HG03097 (cell line): ENCODE measurements around the gene ITGB2.
"Not testable (repeated sequence)": the region's sequence is repeated elsewhere in the genome, so short reads cannot be mapped to it uniquely, and the experiment has no call there.

Source experiments
- ATAC-seq: cut with Tn5 transposase; IDR thresholded peaks from one replicate; pipeline ENCODE4 v1.9.1; 2021; ENCODE audit not compliant: unreplicated experiment, low FRiP score

ITGB2 gene

DNA sequence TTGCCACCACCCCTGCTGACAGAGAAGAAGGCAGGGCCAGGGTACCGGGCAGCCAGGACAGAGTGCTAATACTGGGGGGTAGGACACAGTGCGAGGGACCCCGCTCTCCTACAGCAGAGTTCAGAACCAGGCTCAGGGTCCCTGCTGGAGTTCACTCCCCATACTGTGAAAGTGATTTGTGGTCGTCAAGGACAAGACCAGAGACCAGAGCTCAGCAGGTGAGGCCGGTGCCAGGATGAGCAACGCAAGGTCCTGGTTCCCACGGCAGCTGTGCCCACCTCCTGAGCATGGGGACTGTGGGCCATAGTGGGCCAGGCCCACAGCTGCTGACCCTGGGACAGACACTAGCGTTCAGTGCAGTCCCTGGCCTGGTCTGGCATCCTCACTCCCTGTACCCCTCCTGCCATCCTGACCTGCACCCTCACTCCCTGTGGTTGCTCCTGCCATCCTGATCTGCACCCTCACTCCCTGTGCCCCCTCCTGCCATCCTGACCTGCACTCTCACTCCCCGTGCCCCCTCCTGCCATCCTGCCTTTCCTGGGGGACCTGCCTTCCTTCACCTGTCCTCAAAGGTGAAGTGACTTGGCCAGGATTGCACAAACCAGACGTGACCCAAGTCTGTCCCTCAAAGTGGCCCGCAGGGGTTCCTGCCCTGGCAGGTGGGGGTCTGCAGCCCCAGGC, 33.4 kb downstream of the ITGB2 start:
- no peak for ATAC-seq

- no peak for ATAC-seq
Measured at GRCh38 chr21:44886113-44887075, 34.3 kb downstream of the ITGB2 start.

- ATAC-seq = no peak
Measured at GRCh38 chr21:44885615-44886014, 35.1 kb downstream of the ITGB2 start.

- ATAC-seq = no peak
Measured at GRCh38 chr21:44884097-44884496, 36.6 kb downstream of the ITGB2 start.

- ATAC-seq = no peak
Measured at GRCh38 chr21:44883250-44883649, 37.4 kb downstream of the ITGB2 start.

GRCh38 chr21:44881198-44881872, 39.4 kb downstream of the ITGB2 start:
- ATAC-seq = no peak

DNA sequence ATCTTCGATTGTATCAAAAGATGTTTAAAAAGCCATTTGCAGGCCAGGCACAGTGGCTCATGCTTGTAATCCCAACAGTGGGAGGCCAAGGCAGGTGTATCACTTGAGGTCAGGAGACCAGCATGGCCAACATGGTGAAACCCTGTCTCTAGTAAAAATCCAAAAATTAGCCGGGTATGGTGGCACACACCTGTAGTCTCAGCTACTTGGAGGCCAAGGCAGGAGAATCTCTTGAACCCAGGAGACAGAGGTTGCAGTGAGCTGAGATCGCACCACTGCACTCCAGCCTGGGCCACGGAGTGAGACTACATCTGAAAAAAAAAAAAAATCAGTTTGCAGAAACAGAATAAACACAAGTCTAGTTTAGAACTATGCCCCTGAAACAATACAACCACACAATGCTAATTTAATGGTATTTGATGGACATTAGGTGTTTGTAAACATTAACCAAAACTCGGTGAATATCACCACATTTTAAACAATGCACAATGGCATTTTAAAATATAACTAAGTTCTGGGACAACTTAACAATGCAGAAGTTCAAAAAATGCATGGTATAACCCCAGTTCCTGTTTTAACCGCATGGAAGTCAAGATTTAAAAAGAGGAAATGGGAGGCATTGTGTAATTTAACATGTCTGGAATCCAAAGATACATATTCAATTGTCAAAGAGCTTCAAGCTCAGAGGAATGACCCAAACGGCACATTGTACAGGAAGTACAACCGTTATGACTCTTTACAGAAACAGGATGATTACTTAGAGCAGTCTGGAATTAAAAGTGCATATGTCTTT, 40.1 kb downstream of the ITGB2 start:
- no peak for ATAC-seq

- ATAC-seq = not testable (repeated sequence)
Measured at GRCh38 chr21:44879238-44879637, 41.5 kb downstream of the ITGB2 start.

DNA sequence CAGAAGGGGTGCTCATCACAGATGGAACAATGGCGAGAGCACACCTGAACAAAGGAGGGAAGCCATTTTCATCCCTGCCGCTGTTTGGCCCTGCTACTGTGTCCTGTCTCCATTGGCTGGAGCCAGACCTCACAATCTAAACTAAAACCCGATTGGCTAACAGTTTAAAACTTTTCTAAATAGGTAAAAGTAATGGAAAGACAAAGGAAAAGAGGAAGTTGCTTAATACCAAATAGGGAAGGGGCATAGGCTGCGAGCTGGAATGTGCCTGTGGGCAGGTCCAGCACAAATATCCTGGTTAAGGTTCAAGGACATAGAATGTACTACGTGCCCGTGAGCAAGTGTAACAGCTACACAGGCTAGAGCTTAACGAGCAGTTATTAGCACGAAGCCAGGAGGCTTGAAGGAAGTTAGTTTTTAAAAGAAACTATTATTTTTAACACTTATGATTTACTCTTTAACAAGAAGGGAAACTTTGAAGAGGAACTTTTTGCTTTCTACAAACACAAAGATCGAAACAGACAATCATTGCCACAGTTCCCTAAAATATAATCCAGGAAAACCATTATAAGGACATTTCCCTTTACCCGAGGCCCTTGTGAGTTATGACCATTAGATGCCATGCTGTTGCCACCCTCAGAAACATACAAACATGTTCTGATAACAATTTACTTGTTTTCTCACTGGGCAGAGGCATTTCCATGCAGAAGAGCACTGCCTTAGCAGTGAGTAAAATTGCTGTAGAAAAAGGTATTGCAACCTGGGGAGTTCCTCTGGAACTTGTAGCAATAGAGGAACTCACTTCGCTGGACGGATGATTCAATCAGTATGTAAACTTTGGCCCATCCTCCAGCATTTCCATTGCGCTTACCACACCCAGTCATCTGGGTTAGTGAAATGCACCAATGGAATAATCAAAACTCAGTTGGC, 42.4 kb downstream of the ITGB2 start:
- ATAC-seq = no peak

DNA sequence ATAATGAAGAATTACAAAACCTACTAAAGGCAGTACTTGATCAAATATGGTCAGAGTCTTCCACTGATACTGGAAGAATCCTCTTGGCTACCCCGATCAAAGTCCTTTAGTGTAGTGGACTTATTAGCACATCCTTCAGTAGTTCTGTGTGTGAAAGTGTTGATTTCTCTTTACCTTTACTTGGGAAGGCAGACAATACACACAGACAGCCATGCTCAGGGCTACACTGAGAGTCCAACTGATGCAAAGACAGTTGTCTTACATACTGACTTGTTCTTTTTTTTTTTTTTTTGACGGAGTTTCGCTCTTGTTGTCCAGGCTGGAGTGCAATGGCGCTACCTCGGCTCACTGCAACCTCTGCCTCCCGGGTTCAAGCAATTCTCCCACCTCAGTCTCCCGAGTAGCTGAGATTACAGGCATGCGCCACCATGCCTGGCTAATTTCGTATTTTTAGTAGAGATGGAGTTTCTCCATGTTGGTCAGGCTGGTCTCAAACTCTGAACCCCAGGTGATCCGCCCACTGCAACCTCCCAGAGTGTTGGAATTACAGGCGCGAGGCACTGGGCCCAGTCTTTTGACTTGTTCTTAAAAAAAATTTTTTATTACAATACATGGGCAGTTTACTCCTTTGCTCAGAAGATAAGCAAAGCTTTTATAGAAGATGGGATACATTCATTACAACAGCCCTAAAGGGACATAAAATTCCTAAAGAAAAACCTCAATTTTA, 43.7 kb downstream of the ITGB2 start:
- no peak for ATAC-seq

- ATAC-seq = no peak
Measured at GRCh38 chr21:44875316-44875700, 45.4 kb downstream of the ITGB2 start.

GRCh38 chr21:44874497-44875315, 46.0 kb downstream of the ITGB2 start:
- ATAC-seq = no peak

GRCh38 chr21:44874240-44874496, 46.5 kb downstream of the ITGB2 start:
- ATAC-seq = no peak

DNA sequence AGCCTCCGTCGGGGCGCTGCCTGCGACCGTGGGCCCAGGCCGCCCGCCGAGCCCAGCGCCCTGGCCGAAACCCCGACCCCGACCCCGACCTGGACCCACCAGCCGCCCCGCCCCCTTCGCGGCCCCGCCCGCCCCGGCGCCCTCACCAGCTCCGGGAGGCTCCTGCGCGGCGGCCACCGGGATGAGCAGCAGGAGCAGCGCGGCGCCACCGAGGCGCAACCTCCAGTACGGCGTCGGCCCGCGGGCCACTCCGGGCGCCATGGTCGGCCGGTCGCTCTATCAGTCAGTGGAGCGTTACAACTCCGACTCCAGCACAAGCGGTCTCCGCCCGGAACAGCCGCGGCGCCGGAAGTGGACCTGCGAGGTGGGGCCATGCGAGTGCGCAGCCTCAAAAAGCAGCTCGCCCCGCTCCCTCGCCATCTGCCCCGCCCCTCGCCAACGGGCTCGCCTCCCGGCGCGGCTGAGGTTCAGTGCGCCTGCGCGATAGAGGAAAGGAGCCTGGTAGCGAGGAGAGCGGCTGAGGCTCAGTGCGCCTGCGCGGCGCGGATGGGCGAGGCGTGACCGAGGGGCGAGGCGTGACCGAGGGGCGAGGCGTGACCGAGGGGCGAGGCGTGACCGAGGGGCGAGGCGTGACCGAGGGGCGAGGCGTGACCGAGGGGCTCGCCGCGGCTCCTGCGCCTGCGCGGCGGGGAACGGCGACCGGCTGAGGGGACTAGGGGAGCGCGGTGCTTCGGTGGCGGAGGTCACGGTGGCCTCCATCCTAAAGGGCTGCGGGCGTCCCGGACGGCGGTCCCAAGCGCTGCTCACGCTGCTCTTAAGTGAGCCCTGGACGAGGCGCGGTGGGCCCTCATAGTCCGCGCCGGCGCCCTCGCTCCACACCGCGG, 47.1 kb downstream of the ITGB2 start, which contains the start of gene PTTG1IP:
TSS of gene PTTG1IP (minus strand) at position 335 of the 884 bp plus-strand sequence. CDS start at position 261, 74 bp downstream.
- peak; percentile 64 for ATAC-seq

DNA sequence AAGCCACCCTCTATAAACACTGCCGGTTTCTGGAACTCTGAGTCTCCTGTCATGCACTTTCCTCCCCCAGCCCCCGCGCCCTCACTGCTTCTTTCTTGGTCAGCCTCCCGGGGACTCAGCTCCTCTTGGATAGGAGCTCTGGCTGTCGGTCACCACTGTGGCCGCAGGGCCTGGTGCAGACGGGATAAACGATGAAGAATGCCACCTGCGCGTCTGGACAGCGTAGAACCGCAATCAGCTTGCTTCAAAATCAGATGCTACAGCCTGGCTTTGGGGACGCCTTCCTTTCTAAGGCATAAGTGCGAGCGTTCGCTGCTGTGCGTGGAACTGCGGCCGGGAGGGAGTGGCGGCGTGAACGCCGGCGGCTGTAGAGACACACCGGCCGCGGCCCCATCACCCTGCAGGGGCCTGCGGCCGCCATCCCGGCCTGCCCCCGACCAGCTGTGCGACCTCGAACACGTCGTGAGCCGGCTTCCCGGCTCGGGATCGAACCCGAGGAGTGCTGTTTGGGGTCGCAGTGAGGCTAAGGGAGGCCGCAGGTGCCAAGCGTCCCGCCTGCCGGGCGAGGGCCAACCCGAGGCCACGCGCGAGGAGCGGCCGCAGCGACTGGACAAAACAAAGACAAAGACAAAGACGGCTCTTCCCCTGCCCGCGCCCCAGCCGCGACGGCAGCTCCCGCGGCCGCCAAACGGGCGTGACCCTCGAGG, 47.9 kb downstream of the ITGB2 start:
- no peak for ATAC-seq

- no peak for ATAC-seq
Measured at GRCh38 chr21:44872323-44872648, 48.4 kb downstream of the ITGB2 start.
